GM19324 (cell line): ENCODE measurements around the gene RAB3C.
A peak's percentile ranks its signal among the peaks of the same experiment; 100 is the strongest.

Experiments
- ATAC-seq: cut with Tn5 transposase; IDR thresholded peaks from one replicate; pipeline ENCODE4 v1.9.1; 2021; ENCODE audit warnings: mild to moderate bottlenecking, moderate library complexity; ENCODE audit not compliant: unreplicated experiment, low FRiP score

Gene RAB3C

GRCh38 chr5:58855851-58856739 lies 273.2 kb downstream of the RAB3C start:
- no peak for ATAC-seq

DNA sequence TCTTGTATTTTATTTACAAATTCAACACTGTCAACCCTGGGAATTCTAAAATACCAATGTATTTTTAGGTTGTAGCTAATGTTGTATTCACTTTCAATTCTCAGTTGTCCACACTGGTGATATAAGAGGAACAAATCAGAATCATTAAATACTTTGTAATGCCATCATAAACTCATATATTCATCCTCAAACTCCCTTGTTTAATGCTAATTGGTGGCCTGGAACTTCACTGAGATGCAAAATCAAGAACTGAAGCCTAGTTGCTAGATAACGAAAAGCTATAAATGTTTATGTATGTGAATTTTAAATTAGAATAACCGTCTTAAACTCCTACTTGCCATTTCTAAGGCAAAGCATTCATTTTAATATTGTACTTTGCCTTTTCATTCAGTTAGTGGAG lies 274.7 kb downstream of the RAB3C start:
- no peak for ATAC-seq

GRCh38 chr5:58860680-58861079 lies 277.8 kb downstream of the RAB3C start:
- no peak for ATAC-seq

DNA sequence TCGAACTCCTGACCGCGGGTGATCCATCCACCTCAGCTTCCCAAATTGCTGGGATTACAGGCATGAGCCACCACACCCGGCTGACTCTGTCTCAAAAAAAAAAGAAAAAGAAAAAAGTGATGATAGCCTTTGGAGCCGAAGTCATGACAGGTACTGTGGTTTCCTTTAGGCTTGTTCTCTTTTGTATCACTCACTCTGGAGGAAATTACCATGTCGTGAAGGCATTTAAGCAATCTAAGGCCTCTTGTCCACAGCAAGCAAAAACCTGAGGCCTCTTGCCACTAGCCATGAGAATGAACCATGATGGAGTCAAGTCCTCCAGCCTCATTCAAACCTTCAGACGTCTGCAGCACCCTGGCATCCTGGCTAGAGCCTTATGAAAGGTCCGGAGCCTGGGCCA lies 286.1 kb downstream of the RAB3C start:
- ATAC-seq: no peak

- no peak for ATAC-seq
Measured at GRCh38 chr5:58871648-58872242, 288.9 kb downstream of the RAB3C start.

DNA sequence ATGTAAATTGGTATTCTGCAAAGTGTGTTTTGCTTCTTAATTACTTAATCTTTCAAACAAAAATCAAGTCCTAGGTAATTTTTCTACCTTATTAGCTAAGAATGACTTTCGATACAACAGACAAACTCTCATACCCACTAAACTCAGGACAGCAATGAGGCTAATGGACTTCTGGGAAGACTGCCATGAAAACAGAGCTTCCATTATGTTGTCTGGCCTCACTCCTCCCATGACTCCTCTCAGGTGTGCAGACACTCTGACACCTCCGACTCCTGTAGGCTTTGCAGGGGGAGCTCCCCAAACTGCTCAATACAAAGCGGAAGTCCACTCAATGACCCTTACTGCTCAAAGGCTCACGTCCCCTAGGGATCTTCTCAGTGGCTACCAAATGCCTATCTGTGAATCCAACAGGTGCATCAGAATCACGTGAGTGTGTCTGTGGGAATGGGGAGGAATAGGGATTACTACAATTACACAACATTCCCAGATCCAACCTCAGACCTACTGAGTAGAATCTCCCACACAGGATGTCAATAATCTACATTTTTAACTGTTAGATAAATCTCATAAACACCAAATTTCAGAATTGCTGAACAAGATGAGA lies 289.9 kb downstream of the RAB3C start:
- ATAC-seq: no peak

- ATAC-seq: no peak
Measured at GRCh38 chr5:58875599-58875998, 292.7 kb downstream of the RAB3C start.

GRCh38 chr5:58885260-58885659 lies 302.4 kb downstream of the RAB3C start:
- ATAC-seq: no peak

- peak; percentile 76 for ATAC-seq
Measured at GRCh38 chr5:58886315-58887207, 303.7 kb downstream of the RAB3C start.

GRCh38 chr5:58887311-58887710 lies 304.4 kb downstream of the RAB3C start:
- no peak for ATAC-seq

GRCh38 chr5:58887721-58888409 lies 305.0 kb downstream of the RAB3C start:
- ATAC-seq: no peak

GRCh38 chr5:58890265-58890664 lies 307.4 kb downstream of the RAB3C start:
- ATAC-seq: no peak

DNA sequence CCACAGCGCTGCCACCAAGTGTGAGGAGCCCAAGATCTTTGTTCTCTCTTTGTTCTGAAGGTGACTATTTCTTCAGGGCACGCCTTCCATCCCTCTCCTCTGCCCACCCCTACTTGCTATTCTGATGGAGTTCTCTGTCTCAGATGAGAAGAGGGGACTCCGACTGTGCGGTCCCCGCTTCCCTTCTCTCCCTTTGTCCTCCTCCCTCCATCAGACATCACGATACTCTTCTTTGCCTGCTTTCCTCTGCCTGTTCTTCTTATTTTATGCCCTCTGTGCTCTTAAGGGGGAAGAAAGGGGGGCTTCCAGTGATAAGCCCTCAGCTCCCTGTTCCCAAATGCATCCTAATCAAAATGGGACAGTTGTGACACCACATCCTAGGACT lies 307.8 kb downstream of the RAB3C start:
- no peak for ATAC-seq

DNA sequence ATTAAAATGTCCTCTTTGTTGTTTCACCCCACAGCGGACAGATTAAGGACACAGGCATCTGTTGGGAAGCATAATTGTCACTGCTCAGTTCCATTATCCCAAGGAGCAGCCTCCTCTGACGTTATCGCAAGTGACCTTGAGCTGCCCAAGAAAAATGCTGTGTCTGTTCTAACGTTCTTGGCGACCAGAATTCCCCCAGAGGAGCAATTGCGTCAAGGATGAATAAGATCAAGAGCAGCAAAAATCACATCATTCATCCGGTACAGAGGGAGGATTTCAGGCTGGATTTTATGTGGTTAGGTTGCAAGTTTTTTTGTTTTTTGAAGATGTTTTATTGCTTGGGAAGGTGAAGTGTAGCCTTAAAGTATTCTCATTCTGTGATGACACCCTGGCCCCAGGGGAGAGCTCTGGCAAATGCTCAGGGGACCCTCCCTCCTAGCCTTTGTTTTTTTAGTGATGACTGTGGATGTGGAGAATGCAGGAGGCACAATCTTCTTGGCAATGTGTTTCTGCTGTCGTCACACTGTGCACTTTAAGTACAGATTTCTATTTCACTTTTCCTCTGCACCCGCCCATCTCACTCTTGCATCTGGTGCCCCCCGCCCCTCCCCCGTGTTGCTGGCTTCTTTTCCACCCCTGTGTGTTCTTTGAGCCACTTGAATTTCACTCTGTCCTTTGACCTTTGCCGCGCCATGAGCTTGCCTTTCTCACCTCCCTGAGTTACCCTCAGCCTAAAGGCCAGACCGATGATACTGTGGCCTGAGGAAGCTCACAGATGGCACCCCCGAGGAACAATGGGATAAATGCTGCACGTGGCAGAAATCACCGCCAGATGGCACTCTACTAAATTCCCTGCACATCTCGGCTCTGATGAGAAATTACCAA lies 308.5 kb downstream of the RAB3C start:
- no peak for ATAC-seq

DNA sequence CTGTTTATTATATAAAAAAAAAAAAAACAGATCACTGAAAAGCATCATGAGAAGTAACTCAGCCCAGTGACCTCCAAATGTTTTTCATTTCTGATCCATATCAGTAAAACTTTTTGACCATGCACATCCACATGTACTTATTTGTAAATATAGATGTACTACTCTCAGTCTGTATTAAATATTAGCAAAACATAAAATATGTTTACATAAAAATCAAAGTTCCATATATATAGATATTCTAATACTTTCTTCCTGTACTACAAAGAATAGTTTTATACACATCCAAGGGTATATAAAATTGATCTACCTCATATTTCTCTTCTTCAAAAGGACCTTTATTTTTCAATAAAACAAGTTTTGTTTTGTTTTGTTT lies 309.1 kb downstream of the RAB3C start:
- no peak for ATAC-seq

DNA sequence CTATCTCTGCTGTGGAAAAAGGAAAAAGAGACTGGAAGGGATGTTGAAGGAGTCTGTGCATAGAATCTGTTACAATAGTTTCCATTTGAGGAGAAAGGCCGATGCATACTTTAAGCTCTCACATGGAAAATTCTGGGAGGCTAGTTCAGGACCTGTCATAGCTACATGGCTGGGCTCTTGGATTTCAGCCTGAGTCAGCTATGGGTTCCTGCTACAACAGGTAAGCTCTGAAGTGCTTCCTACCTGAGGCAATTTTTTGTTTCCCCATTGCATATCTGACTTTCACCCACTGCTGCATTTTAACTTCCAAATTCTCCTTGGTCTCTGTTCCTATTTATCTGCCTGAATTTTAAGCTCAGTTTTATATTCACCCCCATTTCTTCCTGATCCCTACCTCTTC lies 310.7 kb downstream of the RAB3C start:
- no peak for ATAC-seq

DNA sequence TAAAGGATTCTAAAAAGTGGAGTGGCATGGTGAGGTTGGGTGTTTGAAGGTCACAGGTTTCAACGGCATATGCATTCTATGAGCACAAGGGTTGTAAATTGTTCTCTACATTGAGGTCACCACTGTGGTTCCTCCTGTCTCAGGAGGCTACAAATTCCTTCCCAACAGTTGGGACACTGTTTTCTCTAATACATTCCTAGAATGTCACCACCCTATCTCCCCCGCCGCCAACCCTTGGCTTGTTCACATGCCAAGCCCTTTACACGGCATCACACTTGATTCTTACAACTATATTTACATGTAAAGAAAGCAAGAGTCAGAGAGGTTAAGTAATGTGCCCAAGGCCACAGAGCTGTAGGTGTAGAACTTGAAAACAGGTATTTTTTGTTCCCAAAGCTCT lies 315.1 kb downstream of the RAB3C start:
- no peak for ATAC-seq

- ATAC-seq: no peak
Measured at GRCh38 chr5:58898538-58898937, 315.7 kb downstream of the RAB3C start.

DNA sequence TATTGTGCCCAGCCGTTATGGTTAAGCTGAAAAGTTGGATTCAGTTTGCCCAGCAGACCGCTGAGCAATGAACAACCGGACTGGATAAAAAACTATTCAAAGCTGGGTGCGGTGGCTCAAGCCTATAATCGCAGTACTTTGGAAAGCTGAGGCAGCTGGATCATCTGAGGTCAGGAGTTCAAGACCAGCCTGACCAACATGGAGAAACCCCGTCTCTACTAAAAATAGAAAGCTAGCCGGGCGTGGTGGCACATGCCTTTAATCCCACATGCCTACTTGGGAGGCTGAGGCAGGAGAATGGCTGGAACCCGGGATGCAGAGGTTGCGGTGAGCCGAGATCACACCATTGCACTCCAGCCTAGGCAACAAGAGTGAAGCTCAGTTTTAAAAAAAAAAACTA lies 318.4 kb downstream of the RAB3C start:
- no peak for ATAC-seq
